Frontal cortex (tissue), 4 donors: ENCODE measurements around the gene CSRP1. TPM values are rescaled to one million over a fixed set of nuclear protein-coding genes. Genes with fewer than 3 reads are reported as not detected.
A peak's percentile ranks its signal among the peaks of the same experiment; 100 is the strongest.

Source experiments
- DNase-seq, 2 donors: peaks; one replicate each; pipeline ENCODE4 v3.0.0; 2012; ENCODE audit warnings: low spot score in 2 of 2
- FAIRE-seq: peaks from 2 replicates; lab custom pipeline; 2012; peaks lifted over from hg19 to GRCh38; lab: Jason Lieb, UNC
- total RNA-seq: library from RNA; depleted of rRNA; stranded (reverse); fragments of >200 nt; gene quantifications from one replicate; pipeline ENCODE4 v1.2.3, GENCODE V29; 2014
- donor health status: control.
- donor health status: control.
- donor health status: control.

The CSRP1 gene
- total RNA-seq, 1 donor from 2014 or later, result 12.2 TPM

DNA sequence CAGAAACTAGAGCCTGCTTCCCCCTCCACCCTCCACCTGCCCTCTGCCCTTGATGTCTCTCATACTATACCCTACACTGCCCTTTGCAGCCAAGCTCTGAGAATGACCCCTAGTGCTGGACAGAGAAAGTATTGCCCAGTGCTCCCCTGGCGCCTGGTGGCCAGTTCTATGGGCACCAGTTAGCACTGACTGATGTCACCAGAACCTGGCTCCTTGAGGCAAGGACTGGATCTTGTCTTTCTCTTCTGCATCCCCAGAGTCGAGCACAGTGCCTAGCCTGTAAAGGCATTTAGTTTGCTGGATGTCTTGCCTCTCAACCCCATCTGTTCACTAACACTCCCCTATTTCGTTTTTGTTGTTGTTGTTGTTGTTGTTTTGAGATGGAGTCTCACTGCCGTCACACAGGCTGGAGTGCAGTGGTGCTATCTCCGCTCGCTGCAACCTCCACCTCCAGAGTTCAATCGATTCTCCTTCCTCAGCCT is 43.8 kb downstream of the CSRP1 start:
- DNase-seq, result peak in 1 of 2 donors; percentile 40
- FAIRE-seq, result no peak

DNA sequence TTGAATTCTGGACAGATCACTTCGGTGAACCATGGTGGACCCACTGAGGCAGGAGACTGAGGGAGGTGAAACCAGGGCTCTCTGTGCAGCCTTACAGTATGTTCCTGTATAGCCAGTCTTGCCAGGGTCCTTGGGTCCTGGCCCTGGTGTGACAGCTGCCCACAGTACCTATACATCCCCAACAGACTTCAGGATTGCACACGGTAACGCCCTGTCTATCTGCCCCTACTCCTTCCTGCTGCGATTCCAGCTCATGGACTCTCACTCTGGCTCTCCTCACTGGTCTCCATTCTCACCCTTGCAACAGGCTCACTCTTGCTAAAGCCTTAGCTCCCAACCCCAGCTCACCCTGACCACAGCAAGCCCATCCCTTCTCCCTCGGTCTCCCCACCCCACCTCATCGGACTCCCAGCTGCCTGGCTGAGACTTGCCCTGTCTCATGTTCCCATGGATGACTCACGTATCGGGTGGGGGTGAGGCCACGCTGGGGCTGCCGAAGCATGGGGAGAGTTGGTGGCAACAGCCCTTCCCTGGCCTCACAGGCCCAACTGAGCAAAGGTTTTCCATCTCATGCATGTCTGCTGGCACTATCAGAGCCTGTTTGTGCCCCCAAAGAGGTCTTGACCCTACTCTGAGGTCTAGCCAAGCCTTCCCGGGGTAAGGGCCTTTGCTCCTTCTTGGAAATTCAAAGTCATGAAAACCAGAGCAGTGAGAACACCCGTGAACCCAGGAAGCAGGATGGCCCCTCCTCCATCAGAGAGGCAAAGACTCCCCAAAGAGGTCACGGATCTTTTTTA is 45.1 kb downstream of the CSRP1 start:
- DNase-seq (peak in 1 of 2 donors; percentile 49), FAIRE-seq (no peak)

DNA sequence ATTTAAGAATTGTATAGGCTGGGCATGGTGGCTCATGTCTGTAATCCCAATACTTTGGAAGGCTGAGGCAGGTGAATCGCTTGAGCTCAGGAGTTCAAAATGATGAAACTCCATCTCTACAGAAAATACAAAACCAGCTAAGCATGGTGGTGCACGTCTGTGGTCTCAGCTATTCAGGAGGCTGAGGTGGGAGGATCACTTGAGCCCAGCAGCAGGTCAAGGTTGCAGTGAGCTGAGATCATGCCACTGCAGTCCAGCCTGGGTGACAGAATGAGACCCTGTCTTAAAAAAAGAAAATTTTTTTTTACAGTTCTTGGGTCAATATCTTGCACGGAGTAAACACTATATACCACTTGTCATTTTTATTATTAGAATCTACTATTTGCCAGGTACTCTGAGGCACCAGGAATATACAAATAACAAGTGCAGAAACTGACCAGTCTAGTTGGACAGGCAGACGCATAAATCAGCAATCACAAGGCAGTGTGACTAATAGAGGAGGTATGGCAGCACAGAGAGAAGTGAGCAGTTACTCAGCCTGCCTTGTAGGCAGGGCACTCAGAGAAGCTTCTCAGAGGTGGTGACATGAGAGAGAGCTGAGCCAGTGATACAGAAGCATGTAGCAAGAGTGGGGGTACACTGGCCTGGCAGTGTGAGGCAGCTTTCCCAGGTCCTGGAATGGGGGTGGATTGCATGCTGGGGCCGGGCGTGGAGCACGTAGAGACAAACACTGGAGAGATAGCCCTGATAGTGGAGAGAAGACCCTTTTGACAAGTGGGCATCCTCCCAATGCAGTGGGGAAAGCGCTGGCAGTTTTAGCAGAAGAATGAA is 45.9 kb downstream of the CSRP1 start:
- DNase-seq (no peak), FAIRE-seq (no peak)

DNA sequence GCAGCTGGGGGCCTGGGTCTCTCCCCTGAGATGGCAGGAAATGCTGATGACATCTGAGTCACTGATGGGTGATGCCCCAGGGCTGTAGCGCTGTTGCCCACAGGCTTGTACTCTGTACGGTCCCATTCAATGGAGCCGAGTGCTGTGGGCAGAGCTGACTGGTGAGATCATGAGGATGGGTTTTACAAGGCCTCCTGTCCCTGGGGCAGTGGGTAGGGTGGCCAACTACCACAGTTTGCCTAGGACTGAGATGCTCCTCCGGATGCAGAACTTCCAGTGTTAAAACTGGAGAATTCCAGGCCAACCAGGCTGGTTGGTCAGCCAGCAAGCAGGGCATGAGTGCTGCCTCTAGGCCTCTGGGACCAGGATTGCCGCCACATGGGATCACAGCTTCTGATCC is 47.1 kb downstream of the CSRP1 start:
- DNase-seq (no peak), FAIRE-seq (no peak)

DNA sequence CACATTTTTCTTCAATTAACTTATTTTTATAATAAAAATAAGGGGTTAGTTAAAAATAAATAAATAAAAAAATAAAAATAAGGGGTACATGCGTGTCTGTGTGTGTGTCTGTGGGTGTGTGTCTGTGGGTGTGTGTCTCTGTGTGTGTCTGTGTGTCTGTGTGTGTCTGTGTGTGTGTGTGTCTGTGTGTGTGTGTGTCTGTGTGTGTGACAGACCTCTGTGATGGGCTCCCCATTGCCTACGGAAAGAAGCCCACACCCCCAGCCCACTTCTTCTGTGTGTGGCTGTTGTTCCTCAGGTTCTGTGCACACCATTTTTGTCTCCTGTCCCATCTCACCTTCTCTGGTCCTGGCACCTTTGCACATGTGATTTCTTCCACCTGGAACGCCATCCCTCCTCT is 47.9 kb downstream of the CSRP1 start:
- DNase-seq (no peak), FAIRE-seq (no peak)

DNA sequence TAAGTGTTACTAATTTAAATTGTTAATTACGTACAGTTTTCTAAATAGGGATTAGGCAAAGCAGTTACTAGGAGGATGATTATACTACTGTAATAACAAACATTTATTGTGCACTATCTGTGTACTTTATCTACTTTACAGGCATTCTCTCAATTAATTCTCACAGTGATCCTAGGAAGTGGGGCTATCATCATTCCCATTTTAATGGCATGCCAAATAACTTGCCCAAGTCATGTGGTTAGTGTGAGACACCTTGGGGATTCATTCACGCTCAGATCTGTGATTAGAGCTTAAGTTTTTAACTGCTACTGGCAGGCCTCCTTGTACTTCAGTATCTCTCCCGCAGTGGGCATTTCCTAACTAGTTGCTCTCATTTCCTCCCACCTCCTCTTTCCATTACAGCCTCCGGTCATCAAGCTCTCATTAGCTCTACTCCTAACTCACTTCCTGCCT is 49.4 kb downstream of the CSRP1 start:
- DNase-seq, result no peak
- FAIRE-seq, result no peak

DNA sequence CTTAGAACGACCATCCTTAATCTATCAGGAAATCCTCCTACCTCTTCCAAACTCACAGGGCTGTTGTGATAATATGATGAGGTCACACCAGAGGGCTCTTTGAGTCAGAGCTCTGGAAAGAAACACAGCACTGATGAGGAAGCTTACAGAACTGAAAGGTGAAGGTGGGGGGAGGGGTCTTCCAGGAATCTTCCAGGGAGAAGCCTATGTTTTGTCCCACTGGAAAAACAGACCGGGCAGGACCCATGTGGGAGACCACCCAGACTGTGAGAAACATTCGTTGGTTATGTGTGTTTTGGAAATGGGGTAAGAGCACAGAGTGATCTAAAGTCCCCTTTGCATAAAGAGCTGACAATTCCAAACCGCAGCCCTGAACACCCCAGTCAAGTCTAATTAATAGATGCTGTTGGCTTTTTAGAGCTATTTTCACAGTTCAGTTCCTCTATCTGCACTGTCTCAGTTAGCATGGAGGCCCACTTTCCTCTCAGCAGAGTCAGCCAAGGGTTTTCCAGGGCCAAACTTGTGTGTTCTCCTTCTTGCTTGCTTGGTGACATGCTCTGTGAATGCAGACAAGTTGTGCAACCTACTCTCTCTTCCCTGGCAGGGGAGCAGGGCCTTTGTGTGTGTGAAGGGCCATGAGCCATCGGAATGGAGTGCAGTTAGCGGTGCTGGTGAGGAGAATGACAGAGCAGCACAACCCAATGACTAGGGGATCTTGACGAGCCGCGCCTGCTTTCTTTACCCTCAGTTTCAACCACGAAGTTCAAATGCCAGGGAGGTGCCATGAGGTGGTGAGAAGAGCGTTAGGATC is 50.2 kb downstream of the CSRP1 start:
- DNase-seq (no peak), FAIRE-seq (no peak)

DNA sequence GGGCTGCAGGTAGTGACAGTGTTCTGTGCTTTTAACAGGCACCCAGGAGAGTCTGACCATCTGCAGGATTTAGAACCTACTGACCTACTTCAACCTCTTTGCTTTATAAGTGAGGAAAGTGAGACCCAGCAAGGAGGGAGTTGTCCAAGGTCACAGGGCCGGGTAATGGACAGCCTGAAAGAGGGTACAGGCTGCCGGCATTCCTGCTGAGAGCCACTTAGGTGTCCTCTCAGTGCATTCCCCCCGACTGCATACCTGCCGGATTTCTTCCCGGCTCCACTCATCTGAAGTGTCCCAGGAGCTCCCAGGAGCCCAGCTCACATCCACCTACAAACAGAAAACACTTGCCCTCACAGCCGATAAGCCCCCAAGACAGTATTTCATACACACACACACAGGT is 51.8 kb downstream of the CSRP1 start:
- no peak for FAIRE-seq
- no peak for DNase-seq

DNA sequence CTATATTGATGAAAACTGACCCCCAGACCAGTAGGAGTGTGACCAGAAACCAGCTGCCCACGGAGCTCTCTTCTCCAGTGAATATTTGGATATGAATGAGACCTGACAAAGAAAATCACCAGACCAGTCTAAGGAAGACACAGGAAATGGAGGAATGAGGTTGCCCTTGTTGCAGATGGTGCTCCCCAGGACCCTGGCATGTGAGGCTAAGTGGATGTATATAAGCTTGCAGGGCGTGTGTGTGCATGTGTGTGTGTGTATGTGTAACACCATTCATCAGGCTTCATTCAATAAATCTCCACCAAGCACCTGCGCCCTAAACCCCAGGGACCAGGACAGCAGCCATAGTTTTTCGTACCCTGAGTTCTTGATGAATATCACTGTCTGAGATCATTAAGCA is 52.3 kb downstream of the CSRP1 start:
- FAIRE-seq, result no peak
- no peak for DNase-seq

DNA sequence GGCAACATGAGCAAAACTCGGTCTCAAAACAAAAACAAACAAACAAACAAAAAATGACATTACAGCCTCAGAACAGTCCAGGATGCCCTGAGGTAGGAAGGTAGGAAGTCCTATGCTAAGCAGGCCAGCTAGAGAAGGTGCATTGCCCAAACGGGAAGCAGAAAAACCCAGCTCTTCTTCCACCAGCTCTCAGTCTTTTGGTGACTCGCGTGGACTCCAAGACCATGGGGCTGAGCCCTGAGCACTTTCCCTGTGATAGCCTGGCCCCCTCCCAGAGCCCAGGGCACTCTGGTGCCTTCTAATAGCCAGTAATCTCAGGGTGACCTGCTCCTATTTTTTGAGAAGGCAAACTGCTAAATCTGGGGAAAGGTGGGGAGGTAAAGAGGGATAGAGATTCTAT is 54.1 kb downstream of the CSRP1 start:
- no peak for DNase-seq
- FAIRE-seq, result no peak

DNA sequence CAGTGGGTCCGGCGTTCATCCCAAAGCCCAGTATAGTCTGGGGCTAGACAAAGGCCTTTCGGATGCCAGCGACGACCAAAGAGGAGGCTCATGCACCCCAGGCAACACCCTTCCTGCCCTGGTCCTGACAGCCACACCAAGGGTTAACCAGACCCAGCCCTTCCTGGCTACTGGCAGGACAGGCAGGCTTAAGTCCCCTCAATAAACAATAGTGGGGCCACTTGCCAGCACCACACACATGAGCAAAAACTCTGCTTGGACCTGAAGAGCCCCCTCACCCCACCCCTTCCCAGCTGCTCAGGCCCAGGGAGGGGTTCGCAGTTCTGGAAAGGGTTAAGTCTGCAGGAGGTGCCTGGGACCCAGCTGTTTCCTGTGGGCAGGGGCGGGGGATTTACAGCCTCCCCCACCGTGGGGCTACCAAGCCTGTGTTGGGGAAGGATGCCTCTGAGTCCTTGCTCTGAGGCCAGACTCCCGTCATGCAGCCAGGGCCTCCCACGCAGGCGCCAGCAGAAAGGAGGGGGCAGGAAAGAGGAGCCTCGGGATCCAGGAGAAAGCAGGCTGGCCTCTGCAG is 56.1 kb downstream of the CSRP1 start:
- DNase-seq (peak in 1 of 2 donors; percentile 51), FAIRE-seq (no peak)

DNA sequence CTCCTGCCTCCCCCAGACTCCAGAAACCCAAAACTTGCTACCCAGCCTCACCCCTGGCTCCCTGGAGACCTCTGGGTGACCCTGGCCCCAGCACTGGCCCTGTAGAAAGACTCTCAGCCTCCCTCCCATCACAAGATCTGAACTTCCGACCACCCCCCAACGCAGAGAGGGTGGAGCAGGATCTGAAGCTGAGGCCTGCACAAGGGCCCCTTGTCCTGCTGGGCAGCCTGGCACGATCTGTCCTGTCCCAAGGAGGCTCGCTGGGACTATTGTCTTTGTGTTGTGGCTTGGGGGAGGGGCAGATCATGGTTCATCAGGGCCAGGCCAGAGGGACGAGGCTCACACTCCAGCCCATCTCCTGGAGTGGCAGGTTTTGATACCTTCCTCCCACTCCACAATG is 57.9 kb downstream of the CSRP1 start:
- no peak for DNase-seq
- FAIRE-seq, result no peak

DNA sequence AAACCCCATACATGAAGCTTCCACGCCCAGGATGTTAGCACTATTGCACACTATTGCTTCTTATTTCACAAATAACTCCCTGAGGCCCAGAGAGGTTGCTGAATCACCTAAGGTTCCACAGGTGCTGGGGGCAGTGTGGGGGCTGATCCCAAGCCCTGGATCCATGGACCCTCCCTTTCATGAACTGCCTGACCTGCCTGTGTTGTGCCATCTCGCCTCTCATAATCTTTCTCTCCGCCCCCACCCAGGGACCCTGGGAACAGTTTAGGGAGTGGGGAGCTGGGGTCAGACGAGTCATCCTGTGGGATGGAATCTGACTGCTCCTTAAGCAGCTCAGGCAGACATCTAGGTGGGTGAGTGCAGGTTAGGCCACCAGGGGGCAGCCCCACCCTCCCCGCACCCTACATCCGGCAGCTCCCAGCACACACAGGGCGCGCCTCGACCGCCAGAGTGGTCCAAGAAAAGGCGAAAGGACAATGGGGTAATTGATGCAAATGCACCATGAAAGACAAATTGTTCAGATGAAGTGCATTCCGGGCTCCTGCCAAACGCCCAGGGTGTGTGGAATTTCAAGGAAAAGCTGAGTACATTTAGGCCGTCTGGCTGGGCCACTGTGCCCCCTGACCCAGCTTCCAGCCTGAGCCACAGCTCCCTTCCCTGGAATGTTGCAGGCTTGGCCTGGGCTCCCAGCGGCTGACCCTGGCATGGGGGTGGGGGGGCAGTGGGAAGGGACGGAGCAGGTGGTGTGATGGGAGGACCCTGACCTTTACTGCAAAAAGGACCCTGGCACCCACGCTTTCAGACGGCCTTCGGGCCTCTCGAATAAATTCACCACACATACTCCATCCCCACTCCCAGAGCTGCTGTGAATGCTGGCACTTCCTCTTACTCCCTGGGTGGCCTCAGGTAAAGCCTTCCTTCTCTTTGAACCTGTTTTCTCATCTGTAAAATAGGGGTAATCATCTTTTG is 58.7 kb downstream of the CSRP1 start:
- DNase-seq, result peak; percentile 58 to 61
- no peak for FAIRE-seq

DNA sequence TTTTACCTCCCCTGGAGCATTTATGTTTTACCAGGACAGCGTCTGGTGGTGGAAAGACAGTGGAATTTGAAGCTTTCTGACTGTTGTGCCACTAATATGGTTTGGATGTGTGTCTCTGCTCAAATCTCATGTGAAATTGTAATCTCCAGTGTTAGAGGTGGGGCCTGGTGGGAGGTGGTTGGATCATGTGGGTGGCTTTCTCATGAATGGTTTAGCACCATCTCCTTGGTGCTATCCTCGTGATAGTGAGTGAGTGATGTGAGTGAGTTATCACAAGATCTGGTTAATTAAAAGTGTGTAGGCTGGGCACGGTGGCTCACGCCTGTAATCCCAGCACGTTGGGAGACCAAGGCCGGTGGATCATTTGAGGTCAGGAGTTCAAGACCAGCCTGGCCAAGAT is 61.6 kb downstream of the CSRP1 start:
- DNase-seq (no peak), FAIRE-seq (no peak)

DNA sequence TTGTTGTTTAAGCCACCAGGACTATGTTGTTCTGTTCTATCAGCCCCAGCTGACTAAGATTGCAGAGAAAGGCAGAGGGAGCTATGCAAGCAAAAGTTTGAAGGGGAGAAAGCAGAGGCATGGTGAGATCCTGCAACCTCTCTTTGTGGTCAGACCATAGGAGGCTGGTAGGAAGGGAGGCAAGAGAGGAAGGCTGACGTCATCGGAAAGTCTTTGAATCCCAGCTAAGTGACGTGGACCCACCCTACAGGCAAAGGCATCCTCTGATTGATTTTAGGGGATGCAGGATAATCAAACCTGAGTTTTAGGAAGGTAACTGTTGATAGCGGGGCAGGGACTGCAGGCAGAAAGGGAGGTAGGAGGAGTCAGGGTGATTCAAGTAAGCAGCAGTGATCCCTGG is 62.1 kb downstream of the CSRP1 start:
- DNase-seq (no peak), FAIRE-seq (no peak)

DNA sequence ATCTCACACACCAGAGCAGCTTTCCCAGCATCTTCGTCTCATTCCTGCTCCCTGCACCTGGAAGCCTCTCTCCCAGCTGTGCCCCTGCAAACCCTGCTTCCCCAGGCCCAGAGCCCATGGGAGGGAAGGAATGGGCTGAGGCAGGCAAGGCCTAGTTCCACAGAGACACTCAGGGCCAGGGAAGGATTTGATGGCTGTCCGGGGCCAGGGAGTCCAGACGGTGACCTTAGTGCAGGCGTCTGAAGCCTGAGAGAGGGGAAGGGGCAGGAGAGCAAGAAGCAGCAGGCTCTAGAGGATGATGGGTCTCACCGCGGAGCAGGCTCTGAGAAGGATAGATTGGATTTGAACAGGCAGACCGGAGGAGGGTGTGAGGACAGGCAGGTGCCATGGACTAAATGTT is 63.2 kb downstream of the CSRP1 start:
- DNase-seq, result no peak
- no peak for FAIRE-seq

DNA sequence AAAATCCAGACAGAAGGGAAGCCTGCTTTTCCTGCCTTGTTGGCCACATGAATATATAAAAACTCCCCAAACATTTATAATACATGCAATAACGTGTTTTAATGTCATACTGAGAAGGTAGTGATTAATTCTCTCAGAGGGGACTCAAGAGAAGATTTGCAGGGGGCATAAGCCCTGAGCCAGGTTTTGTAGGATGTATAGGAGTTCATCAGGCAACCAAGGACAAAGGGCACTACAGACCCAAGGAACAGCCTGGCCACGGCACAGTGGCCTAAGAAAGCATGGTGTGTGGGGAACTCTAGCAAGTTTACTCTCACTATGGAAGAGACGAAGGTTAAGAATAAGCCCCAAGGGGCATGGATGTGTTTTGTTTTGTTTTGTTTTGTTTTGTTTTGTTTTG is 70.0 kb downstream of the CSRP1 start:
- no peak for FAIRE-seq
- no peak for DNase-seq

DNA sequence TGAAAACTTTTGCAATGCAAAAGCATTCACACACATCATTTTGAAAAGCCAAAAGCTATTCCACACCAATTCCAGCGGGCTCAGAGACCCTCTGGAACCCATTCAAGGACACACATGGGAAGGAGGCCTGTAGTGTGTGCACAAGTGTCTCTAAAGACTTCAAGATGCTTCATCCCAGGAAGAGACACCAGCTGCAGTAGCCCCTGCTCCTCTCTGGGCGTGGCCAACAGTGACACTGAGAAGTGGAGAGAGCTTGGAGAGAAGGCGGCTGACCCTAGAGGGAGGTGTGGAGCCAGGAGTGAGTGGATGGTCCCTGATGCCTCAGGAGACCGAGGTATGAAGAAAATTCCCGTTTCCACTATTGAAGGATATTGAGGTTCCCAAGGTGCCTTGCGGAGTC is 70.5 kb downstream of the CSRP1 start:
- no peak for FAIRE-seq
- DNase-seq, result no peak

DNA sequence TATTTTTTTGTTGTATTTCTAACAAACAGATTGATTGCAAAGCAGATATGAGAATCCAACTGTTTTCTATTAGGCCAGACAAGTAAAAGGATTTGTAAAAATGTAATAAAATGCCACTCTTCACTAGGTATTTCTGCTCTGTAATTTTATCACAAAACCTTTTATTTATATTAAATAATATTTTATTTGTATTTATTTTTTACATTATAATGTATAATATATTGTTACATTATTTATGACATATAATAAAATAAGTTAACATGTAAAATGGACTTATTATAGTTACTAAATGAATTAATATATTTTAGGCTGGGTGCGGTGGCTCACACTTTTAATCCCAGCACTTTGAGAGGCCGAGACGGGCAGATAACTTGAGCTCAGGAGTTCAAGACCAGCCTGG is 72.7 kb downstream of the CSRP1 start:
- DNase-seq (no peak), FAIRE-seq (peak; percentile 57)
